ENCODE results near the gene PRND.

Gene PRND

GRCh38 chr20:4740774-4741431 is 19.2 kb downstream of the PRND start:
- H3K36me3 ChIP-seq (replicated peaks; ENCODE audit: low read depth, low read length): no peaks in the 10 kb centered on the region
- 0 out of 2 replicates have a peak, but pooled peaks cover 4% of the 10 kb centered on the region for H3K4me1 ChIP-seq (ENCODE audit: low read length)
- peak overlapping the region; percentile 11 for H3K4me2 ChIP-seq (ENCODE audit: low read length)
- H3K9me3 ChIP-seq (ENCODE audit: insufficient read depth, low read length): no peaks in the 10 kb centered on the region
- no peaks in the 10 kb centered on the region for H3K79me2 ChIP-seq (ENCODE audit: low read length)
- H3K4me3 ChIP-seq (ENCODE audit: low read length): no peak overlapping the region
- no peak overlapping the region for H3K9ac ChIP-seq (ENCODE audit: low read length)
- H3K27me3 ChIP-seq (ENCODE audit: low read depth, low read length): peaks cover 27% of the 10 kb centered on the region
- TF ChIP-seq EZH2phosphoT487 (IDR thresholded peaks at IDR 0.05; ENCODE audit: low read depth) (no peak), CTCF (IDR thresholded peaks at IDR 0.05; ENCODE audit: low read depth, low read length) (peak; percentile 96)
- H2AFZ ChIP-seq (ENCODE audit: low read depth, low read length): no peak overlapping the region
- H3K27ac ChIP-seq (ENCODE audit: low read length): no peak overlapping the region
- no peaks in the 10 kb centered on the region for H4K20me1 ChIP-seq (ENCODE audit: insufficient read depth, low read length)

- Histone ChIP-seq H2AFZ (ENCODE audit: low read depth, low read length) (no peak overlapping the region), H3K27ac (ENCODE audit: low read length) (no peak overlapping the region), H3K27me3 (ENCODE audit: low read depth, low read length) (peaks cover 36% of the 10 kb centered on the region), H3K9ac (ENCODE audit: low read length) (no peak overlapping the region), H3K9me3 (ENCODE audit: insufficient read depth, low read length) (no peaks in the 10 kb centered on the region; the same call in 1 of the 2 replicates), H3K4me1 (ENCODE audit: low read length) (no peaks in the 10 kb centered on the region), H3K36me3 (replicated peaks; ENCODE audit: low read depth, low read length) (no peaks in the 10 kb centered on the region), H4K20me1 (ENCODE audit: insufficient read depth, low read length) (no peaks in the 10 kb centered on the region), H3K79me2 (ENCODE audit: low read length) (no peaks in the 10 kb centered on the region), H3K4me2 (ENCODE audit: low read length) (no peak overlapping the region), H3K4me3 (ENCODE audit: low read length) (no peak overlapping the region)
- no peak for TF ChIP-seq CTCF (IDR thresholded peaks at IDR 0.05; ENCODE audit: low read depth, low read length)
- no peak for TF ChIP-seq EZH2phosphoT487 (IDR thresholded peaks at IDR 0.05; ENCODE audit: low read depth)
Measured at GRCh38 chr20:4748847-4749246, 27.1 kb downstream of the PRND start.

GRCh38 chr20:4749326-4749725 is 27.6 kb downstream of the PRND start:
- H3K79me2 ChIP-seq (ENCODE audit: low read length): no peaks in the 10 kb centered on the region
- no peaks in the 10 kb centered on the region for H3K36me3 ChIP-seq (replicated peaks; ENCODE audit: low read depth, low read length)
- H3K27ac ChIP-seq (ENCODE audit: low read length): no peak overlapping the region
- H3K9ac ChIP-seq (ENCODE audit: low read length): no peak overlapping the region
- H3K4me1 ChIP-seq (ENCODE audit: low read length): no peaks in the 10 kb centered on the region
- H3K9me3 ChIP-seq (ENCODE audit: insufficient read depth, low read length): no peaks in the 10 kb centered on the region; the same call in 1 of the 2 replicates
- no peak overlapping the region for H3K4me2 ChIP-seq (ENCODE audit: low read length)
- no peaks in the 10 kb centered on the region for H4K20me1 ChIP-seq (ENCODE audit: insufficient read depth, low read length)
- no peak overlapping the region for H3K4me3 ChIP-seq (ENCODE audit: low read length)
- TF ChIP-seq CTCF (IDR thresholded peaks at IDR 0.05; ENCODE audit: low read depth, low read length) (no peak), EZH2phosphoT487 (IDR thresholded peaks at IDR 0.05; ENCODE audit: low read depth) (no peak)
- H3K27me3 ChIP-seq (ENCODE audit: low read depth, low read length): peaks cover 36% of the 10 kb centered on the region
- H2AFZ ChIP-seq (ENCODE audit: low read depth, low read length): no peak overlapping the region

GRCh38 chr20:4750381-4750780 is 28.7 kb downstream of the PRND start:
- Histone ChIP-seq H4K20me1 (ENCODE audit: insufficient read depth, low read length) (no peaks in the 10 kb centered on the region), H3K9me3 (ENCODE audit: insufficient read depth, low read length) (no peaks in the 10 kb centered on the region; the same call in 1 of the 2 replicates)

More at GRCh38 chr20:4750381-4750780, 28.7 kb downstream of the PRND start:
- no peaks in the 10 kb centered on the region for H3K4me1 ChIP-seq (ENCODE audit: low read length)
- H3K27me3 ChIP-seq (ENCODE audit: low read depth, low read length): peaks cover 30% of the 10 kb centered on the region
- H3K36me3 ChIP-seq (replicated peaks; ENCODE audit: low read depth, low read length): no peaks in the 10 kb centered on the region
- no peaks in the 10 kb centered on the region for H3K79me2 ChIP-seq (ENCODE audit: low read length)
- TF ChIP-seq CTCF (IDR thresholded peaks at IDR 0.05; ENCODE audit: low read depth, low read length) (no peak), EZH2phosphoT487 (IDR thresholded peaks at IDR 0.05; ENCODE audit: low read depth) (no peak)
- no peak overlapping the region for H3K4me2 ChIP-seq (ENCODE audit: low read length)
- H3K27ac ChIP-seq (ENCODE audit: low read length): no peak overlapping the region
- no peak overlapping the region for H3K9ac ChIP-seq (ENCODE audit: low read length)
- no peak overlapping the region for H2AFZ ChIP-seq (ENCODE audit: low read depth, low read length)
- H3K4me3 ChIP-seq (ENCODE audit: low read length): no peak overlapping the region
